H9 (cell line): Measurements from ENCODE around the gene SUFU. TPM values are rescaled to one million over a fixed set of nuclear protein-coding genes. Genes with fewer than 3 reads are reported as not detected.

Experiments
- DNase-seq: peaks from one replicate; pipeline ENCODE4 v3.0.0-alpha.2; 2017
- H2AFZ ChIP-seq: one replicate; pipeline ENCODE4 v1.6.1; 2013; ENCODE audit warnings: mild to moderate bottlenecking, low read length, control low read depth, moderate library complexity
- H2AK5ac ChIP-seq: 2 replicates; pipeline ENCODE4 v1.6.1; 2013; ENCODE audit warnings: low read length, control low read depth, mixed read lengths; ENCODE audit not compliant: insufficient read length
- H2BK120ac ChIP-seq: one replicate; pipeline ENCODE4 v1.6.1; 2013; ENCODE audit warnings: low read depth, mild to moderate bottlenecking, low read length, control low read depth, inconsistent platforms; ENCODE audit not compliant: poor library complexity, severe bottlenecking
- H2BK12ac ChIP-seq: 2 replicates; pipeline ENCODE4 v1.6.1; 2013; ENCODE audit warnings: low read length, control low read depth, mixed read lengths, low read depth; ENCODE audit not compliant: insufficient read length
- H2BK15ac ChIP-seq: 2 replicates; pipeline ENCODE4 v1.6.1; 2013; ENCODE audit warnings: low read depth, low read length, control low read depth
- H2BK20ac ChIP-seq: one replicate; pipeline ENCODE4 v1.6.1; 2013; ENCODE audit warnings: low read depth, mild to moderate bottlenecking, low read length, control low read depth, inconsistent platforms; ENCODE audit not compliant: poor library complexity, severe bottlenecking
- H2BK5ac ChIP-seq: 2 replicates; pipeline ENCODE4 v1.6.1; 2013; ENCODE audit warnings: low read length, control low read depth, mixed read lengths; ENCODE audit not compliant: insufficient read length
- H3K14ac ChIP-seq: 2 replicates; pipeline ENCODE4 v1.6.1; 2013; ENCODE audit warnings: low read length, control low read depth; ENCODE audit not compliant: insufficient read depth
- H3K18ac ChIP-seq: 2 replicates; pipeline ENCODE4 v1.6.1; 2013; ENCODE audit warnings: low read depth, mild to moderate bottlenecking, mixed read lengths, low read length, control low read depth; ENCODE audit not compliant: insufficient read length
- H3K23ac ChIP-seq: 2 replicates; pipeline ENCODE4 v1.6.1; 2013; ENCODE audit warnings: low read length, control low read depth, mixed read lengths, low read depth; ENCODE audit not compliant: insufficient read length
- H3K23me2 ChIP-seq: 2 replicates; pipeline ENCODE4 v1.6.1; 2013; ENCODE audit warnings: low read depth, mild to moderate bottlenecking, mixed read lengths, low read length, control low read depth; ENCODE audit not compliant: insufficient read length, poor library complexity, severe bottlenecking
- H3K27ac ChIP-seq: 2 replicates; pipeline ENCODE4 v1.5.1; 2013; ENCODE audit warnings: low read length, control low read depth, mixed read lengths, low read depth; ENCODE audit not compliant: insufficient read length
- H3K27me3 ChIP-seq: 2 replicates; pipeline ENCODE4 v1.6.1; 2013; ENCODE audit warnings: low read length, control low read depth, inconsistent platforms; ENCODE audit not compliant: insufficient read depth
- H3K4ac ChIP-seq: 2 replicates; pipeline ENCODE4 v1.6.1; 2013; ENCODE audit warnings: low read depth, mild to moderate bottlenecking, control low read depth, inconsistent platforms, low read length, moderate library complexity
- H3K4me1 ChIP-seq: 2 replicates; pipeline ENCODE4 v1.6.1; 2013; ENCODE audit warnings: low read length, control low read depth, inconsistent platforms; ENCODE audit not compliant: insufficient read depth
- H3K4me2 ChIP-seq: 2 replicates; pipeline ENCODE4 v1.6.1; 2013; ENCODE audit warnings: low read length, control low read depth, mixed read lengths; ENCODE audit not compliant: insufficient read length, insufficient read depth
- H3K56ac ChIP-seq: 2 replicates; pipeline ENCODE4 v1.6.1; 2013; ENCODE audit warnings: low read depth, mild to moderate bottlenecking, mixed read lengths, low read length, control low read depth; ENCODE audit not compliant: insufficient read length
- H3K79me1 ChIP-seq: 2 replicates; pipeline ENCODE4 v1.6.1; 2013; ENCODE audit warnings: low read depth, mild to moderate bottlenecking, moderate library complexity, low read length, control low read depth, inconsistent platforms; ENCODE audit not compliant: insufficient read depth, poor library complexity, severe bottlenecking
- H3K79me2 ChIP-seq: 2 replicates; pipeline ENCODE4 v1.6.1; 2013; ENCODE audit warnings: low read length, control low read depth, inconsistent platforms; ENCODE audit not compliant: insufficient read depth
- H3K9ac ChIP-seq: 2 replicates; pipeline ENCODE4 v1.6.1; 2013; ENCODE audit warnings: low read length, control low read depth, mixed read lengths; ENCODE audit not compliant: insufficient read length; ENCODE audit errors: extremely low read depth
- H3K9me3 ChIP-seq: one replicate; pipeline ENCODE4 v1.6.1; 2013; ENCODE audit warnings: low read depth, low read length, inconsistent platforms; ENCODE audit not compliant: control insufficient read depth
- H3T11ph ChIP-seq: one replicate; pipeline ENCODE4 v1.6.1; 2013; ENCODE audit warnings: mild to moderate bottlenecking, low read length, control low read depth, inconsistent platforms
- H4K20me1 ChIP-seq: one replicate; pipeline ENCODE4 v1.6.1; 2013; ENCODE audit not compliant: control insufficient read depth, insufficient read length, insufficient read depth
- H4K5ac ChIP-seq: 2 replicates; pipeline ENCODE4 v1.6.1; 2013; ENCODE audit warnings: low read depth, mild to moderate bottlenecking, mixed read lengths, low read length, control low read depth; ENCODE audit not compliant: insufficient read length
- H4K8ac ChIP-seq: replicated peaks from 2 replicates; pipeline ENCODE4 v1.6.1; 2013; ENCODE audit warnings: low read length, control low read depth, mixed read lengths, low read depth; ENCODE audit not compliant: insufficient read length
- H4K91ac ChIP-seq: 2 replicates; pipeline ENCODE4 v1.6.1; 2013; ENCODE audit warnings: low read depth, mild to moderate bottlenecking, moderate library complexity, mixed read lengths, low read length, control low read depth; ENCODE audit not compliant: insufficient read length
- H3K27ac Mint-ChIP-seq, 3 experiments: 2 replicates in 2 of 3; 3 replicates in 1 of 3; pipeline ENCODE4 v1.8.0; 2020 to 2021; ENCODE audit warnings: mixed read lengths in 3 of 3, mild to moderate bottlenecking in 1 of 3, moderate library complexity in 1 of 3
- H3K27me3 Mint-ChIP-seq: 2 replicates; pipeline ENCODE4 v1.8.0; 2021; ENCODE audit warnings: low read depth, mild to moderate bottlenecking, moderate library complexity, mixed read lengths
- H3K36me3 Mint-ChIP-seq, 3 experiments: 2 replicates in 2 of 3; 3 replicates in 1 of 3; pipeline ENCODE4 v1.8.0; 2020 to 2021; ENCODE audit warnings: low read depth in 3 of 3, mixed read lengths in 3 of 3; ENCODE audit not compliant: insufficient read depth in 1 of 3
- H3K4me1 Mint-ChIP-seq, 2 experiments: 2 replicates each; pipeline ENCODE4 v1.8.0; 2020; ENCODE audit warnings: mixed read lengths in 2 of 2
- H3K4me3 Mint-ChIP-seq, 2 experiments: 2 replicates in 1 of 2; 3 replicates in 1 of 2; pipeline ENCODE4 v1.8.0; 2020 to 2021; ENCODE audit warnings: mild to moderate bottlenecking in 2 of 2, mixed read lengths in 2 of 2, moderate library complexity in 1 of 2
- H3K9me3 Mint-ChIP-seq, 2 experiments: 2 replicates in 1 of 2; 3 replicates in 1 of 2; pipeline ENCODE4 v1.8.0; 2020; ENCODE audit warnings: mild to moderate bottlenecking in 2 of 2, mixed read lengths in 2 of 2, moderate library complexity in 1 of 2
- CTCF ChIP-seq: fragments of 200-600 bp; sonication (generic); conservative IDR thresholded peaks from 3 replicates; pipeline ENCODE4 v1.8.0; 2021; ENCODE audit warnings: antibody characterized with exemption, mild to moderate bottlenecking
- WGBS: extraction: QIAGEN DNeasy Blood & Tissue Kit; methylation state at CpG from one replicate; pipeline ENCODE4 v1.1.7; 2013; ENCODE audit warnings: missing lambda C conversion rate, low lambda C conversion rate, mixed read lengths; ENCODE audit not compliant: insufficient read length; ENCODE audit errors: extremely low coverage; 5-methylcytosine and 5-hydroxymethylcytosine counted together
- total RNA-seq: library from RNA; stranded (reverse); gene quantifications from 2 replicates; pipeline ENCODE4 v1.2.1, GENCODE V29; 2021

The SUFU gene
- total RNA-seq, 1 experiment from 2014 or later, result 9.5 TPM

GRCh38 chr10:102673819-102674511 is 170.2 kb downstream of the SUFU start:
- Mint-ChIP-seq H3K27me3 (no peaks in the 10 kb centered on the region), H3K9me3 (no peaks in the 10 kb centered on the region), H3K36me3 (no peaks in the 10 kb centered on the region), H3K27ac (peak overlapping the region in 2 of 3 experiments; percentile 12 to 76; a peak in 5 of 7 replicates), H3K4me3 (peak overlapping the region in 1 of 2 experiments; percentile 63; a peak in 4 of 5 replicates), H3K4me1 (peaks cover 77 to 81% of the 10 kb centered on the region in 2 experiments)
- Histone ChIP-seq H3K79me1 (no peaks in the 10 kb centered on the region), H4K8ac (no peak overlapping the region), H3K23me2 (no peaks in the 10 kb centered on the region), H3K14ac (no peak overlapping the region), H2BK5ac (no peak overlapping the region), H3K56ac (no peak overlapping the region), H4K20me1 (no peaks in the 10 kb centered on the region), H2BK120ac (no peak overlapping the region), H3T11ph (no peak overlapping the region), H2AFZ (no peak overlapping the region), H2BK15ac (no peak overlapping the region), H4K91ac (no peak overlapping the region), H3K4ac (no peak overlapping the region), H4K5ac (no peak overlapping the region), H2AK5ac (no peak overlapping the region), H2BK12ac (no peak overlapping the region), H3K4me2 (peak overlapping the region; percentile 4), H3K9ac (no peak overlapping the region), H3K23ac (no peak overlapping the region), H2BK20ac (no peak overlapping the region), H3K27me3 (no peaks in the 10 kb centered on the region), H3K18ac (no peak overlapping the region), H3K4me1 (peaks cover 19% of the 10 kb centered on the region), H3K79me2 (no peaks in the 10 kb centered on the region), H3K27ac (no peak overlapping the region), H3K9me3 (no peaks in the 10 kb centered on the region)
- TF ChIP-seq CTCF, result no peak
- peak; percentile 45 for DNase-seq
- WGBS, result no CpG with 5 or more reads among the region's 19 CpGs
